ENCODE measurements around the gene STRIT1.

Gene STRIT1

DNA sequence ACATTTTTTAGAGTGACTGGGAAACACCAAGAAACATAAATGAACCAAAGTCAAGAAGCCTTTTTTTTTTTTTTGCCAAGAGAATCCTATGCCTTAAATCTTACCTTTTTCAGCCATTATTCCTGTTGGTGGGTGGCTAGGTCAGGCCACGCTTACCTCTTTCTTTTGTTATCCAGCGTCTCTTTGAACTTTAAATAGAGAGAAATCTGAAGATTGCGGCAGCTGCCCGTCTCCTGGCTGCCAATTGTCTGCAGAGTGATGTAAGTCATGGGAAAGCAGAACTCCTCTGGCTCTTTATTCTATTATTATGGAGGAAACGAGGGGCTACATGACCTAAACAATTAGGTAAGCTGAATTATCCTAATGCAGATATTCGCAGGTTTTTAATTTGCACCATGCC is at the start of gene STRIT1:
Gene STRIT1, minus strand, starts transcription at position 168 of the 400 bp plus-strand sequence.
- peak in 1 of 3 donors; percentile 1 for DNase-seq

DNA sequence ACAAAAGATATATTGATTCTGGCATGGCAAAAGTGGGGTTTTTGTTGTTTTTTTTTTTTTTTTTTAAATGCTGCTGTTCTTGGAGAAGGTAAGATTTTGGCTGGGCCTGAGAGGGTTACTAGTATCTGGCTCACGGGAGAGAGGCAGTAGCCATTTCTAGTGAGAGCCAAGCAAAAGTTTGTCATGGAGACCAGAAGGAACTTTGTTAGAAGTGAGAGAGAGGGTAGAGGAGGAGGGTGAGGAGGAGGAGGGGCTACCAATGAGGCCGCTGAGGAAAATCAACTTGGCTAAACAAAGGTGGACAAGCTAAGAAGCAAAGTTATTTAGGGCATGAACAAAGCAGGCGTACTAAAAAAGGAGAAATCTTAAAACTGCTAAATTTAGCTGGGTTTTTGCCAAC is 48.9 kb upstream of the STRIT1 start:
- DNase-seq, result no peak

DNA sequence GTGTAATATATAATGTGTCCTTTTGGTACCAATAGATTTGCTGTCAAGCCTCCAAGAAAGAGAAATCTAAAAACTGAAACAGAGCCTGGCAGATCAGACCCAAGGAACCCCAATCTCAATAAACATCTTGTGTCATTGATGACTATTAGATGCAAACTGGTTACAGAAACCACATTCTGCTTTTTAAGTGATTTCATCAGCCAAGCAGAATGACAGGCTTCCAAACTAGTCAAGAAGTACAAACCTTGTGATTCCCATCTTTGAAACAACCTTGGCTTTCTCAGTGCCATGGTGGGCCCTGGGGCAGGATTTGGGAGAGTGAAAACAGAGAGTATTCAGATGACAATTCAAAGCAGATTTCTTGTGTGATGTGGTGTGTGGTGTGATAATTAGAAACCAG is 45.6 kb upstream of the STRIT1 start:
- DNase-seq, result no peak

DNA sequence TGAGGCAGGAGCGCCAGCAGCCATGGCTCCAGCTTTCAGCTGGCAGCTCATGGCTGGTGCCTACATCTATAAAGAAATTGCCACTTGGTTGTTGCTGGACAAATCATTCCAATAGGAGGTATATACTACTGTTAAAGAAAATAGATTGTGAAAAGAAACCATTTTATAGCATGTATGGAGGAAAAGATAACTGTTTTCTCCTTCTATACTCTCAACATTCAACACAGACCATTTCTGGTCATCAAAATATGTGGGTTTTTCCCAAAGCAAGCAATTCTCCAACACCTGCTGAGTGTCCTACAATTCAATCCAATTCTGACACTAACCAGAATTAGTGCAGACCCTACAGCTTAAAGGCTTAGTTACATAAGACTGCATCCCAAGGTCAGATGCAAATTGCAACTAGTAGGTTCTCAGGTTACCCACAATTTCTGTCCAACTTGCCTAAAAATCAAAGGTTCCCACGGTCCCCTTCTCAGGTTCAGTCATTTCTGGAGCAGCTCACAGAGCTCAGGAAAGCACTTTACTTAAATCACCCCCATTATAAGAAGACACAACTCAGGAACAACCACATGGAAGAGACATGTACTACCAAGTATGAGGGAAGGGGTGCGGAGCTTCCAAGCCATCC is 42.4 kb upstream of the STRIT1 start:
- no peak for DNase-seq

DNA sequence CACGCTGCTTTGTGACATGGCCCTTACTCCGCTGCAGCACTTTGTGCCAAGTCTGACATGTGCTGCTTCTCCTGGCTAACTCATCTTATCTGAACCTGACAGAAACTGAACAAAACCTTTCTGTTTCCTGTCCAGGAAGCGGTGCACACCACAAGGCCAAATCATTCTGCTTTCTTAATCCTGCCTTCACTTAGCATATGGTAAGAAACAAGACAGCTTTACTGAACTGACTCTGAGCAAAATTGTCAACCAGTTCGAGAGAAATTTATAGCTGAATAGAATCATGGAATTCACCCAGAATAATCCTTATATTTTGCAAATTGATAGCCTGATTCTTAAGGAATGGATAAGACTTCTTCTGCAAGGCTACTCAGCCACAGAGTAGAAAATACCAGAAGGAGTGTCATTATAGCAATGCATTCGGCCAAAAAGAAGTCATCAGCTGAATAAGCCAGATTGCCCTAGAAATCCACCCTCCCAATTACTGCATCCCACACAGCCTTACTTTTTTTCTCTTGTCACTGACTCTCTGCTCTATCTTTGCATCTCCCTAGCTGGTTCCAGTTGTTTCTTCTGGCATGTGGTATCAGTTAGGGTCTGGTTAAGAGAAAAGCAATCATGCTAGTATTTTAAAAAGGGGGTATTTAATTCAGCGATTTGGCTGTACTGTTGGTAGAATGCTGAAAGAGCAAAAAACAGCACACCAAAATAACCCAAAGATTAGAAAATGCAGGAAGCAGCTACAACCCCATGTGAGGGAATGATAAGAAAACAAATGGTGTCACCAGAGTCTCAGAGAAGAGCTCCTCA is 41.6 kb upstream of the STRIT1 start:
- DNase-seq, result no peak

DNA sequence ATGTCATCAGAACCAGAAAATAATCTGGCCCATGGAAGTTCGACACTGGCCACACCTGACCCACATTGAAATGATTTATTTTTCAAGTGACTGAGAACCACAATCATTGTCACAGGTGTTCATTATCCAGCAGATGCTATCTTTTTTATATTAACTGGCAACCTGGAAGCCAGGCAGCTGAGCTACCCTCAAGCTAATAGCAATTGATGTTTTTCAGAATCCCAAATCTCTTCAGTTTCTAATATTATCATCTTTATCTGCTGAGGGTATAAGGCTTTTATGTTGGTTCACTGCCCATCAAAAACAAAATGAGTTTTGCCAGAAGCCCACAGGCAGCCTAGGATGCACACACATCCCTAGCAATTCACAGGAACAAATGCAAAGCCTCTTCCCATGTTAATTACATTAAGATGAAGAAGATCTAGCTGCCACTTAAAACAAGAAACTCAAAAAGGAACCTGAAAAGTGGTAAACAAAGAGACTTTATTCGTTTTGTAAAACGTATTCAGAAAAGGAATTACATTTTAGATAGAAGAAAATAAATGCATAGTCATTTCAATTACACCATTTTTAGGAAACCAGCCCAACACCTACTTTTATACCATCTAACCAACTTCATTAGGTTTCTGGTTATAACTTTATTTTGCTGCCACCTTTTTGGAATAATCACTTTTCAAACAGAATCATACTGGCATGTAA is 40.9 kb upstream of the STRIT1 start:
- no peak for DNase-seq

DNA sequence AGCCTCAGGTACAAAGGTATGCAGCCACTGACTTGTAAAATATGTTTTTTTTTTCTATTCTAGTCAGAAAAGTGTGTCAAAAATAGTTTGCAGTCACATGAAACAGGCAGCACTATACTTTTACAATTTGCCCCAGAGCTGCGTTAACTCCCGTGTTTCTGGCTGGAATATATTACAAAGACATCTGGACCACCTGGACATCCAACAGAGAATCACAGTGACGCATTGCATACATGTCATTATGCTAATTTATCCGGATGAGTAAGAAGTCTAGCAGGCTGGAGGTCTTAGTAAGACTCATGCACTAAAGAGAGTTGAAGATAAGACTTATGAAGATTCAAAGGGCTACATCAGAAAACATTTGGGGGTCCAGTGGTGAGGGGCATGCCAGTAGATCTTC is 39.2 kb upstream of the STRIT1 start:
- DNase-seq, result no peak

DNA sequence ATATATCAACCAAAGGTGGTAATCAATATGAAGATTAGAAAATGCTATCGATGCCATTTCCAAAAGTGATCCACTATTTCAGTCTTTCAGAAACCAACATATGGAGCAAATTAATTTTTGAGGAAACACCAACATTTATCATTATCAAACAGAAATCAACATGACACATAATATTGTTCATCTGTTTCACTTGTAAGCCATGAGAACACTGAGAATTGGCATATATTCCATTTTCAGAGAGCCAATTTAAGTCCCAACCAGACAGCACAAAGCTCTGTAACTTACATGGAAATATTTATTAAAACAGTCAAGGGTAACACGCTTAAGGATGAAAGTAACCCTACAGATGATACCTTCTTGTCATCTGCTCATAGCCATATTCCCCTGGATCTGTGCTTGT is 37.6 kb upstream of the STRIT1 start:
- no peak for DNase-seq

DNA sequence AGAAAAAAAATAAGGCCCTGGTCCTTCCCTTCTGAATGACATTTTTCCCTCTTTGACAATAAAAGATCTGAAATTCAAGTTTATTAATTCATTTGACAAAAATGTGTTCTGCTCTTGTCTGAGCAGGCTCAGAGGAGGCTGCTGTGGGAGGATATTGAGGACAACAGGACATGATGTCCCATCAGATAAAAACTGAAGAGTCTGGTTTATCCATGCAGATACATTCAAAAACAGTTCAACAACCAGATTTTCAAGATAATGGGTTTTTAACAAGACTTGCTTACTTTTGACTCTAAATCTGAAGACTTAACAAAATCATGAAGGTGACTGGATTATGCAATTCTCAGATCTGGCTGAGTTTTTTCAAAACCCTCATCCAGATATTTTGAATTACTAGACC is 36.9 kb upstream of the STRIT1 start:
- DNase-seq, result no peak

DNA sequence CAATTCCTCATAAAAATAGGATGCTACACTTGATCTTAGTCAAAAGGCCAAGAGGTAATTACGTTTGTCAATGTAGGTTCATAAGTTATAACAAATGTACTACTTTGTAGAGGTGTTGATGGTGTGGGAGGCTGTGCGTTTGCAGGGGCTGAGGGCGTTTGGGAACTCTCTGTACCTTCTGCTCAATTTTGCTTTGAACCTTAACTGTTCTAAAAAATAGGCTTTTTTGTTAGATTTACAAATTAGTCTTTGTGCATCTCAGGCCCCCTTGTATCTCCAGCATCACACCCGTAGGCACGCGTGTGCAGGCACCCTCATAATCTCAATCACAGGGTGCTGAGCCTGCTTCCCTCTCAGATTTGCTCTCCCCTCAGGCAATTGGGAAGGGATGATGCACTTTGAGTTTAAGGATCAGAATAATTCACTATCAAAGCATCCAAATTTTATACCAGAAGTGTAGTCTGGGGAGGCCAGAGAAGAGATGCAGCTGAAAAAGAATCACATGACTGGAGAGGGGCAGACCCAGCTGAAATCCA is 36.1 kb upstream of the STRIT1 start:
- DNase-seq, result no peak

DNA sequence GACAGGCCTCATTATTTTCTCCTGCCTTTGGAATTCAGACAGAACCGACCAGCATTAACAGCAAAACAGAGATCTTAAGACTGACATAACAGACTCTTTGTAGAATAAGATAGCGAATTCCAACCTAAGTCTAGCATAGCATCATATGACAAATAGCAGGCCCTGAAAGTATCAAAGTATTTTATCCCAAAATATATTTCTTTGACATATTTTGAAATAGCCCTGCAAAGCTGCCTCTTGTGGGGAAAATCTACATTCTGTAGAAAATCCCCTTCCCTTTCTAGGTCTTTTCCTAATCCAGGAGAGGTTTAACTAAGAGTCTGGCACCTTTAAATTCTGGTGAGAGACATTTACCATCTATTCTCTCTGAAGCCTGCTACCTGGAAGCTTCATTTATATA is 34.4 kb upstream of the STRIT1 start:
- DNase-seq, result no peak

DNA sequence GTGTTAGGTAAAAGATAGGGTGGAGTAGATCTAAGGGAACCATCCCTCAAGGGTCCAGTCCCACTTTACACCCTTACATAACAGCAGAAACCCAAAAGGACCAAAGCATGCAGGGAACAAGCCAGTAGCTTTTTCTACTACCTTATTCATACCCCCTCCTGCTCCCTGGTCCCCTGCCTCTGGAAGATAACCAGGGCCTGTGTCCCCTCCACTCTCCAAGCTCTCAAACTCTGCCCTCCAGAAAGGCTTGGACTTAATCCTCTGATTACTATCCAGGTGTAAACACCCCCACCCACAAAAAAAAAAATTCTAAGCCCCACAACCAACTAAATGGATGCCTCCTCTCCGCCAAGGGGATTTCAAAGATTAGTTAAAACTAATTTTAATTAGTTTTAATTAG is 33.9 kb upstream of the STRIT1 start:
- no peak for DNase-seq

DNA sequence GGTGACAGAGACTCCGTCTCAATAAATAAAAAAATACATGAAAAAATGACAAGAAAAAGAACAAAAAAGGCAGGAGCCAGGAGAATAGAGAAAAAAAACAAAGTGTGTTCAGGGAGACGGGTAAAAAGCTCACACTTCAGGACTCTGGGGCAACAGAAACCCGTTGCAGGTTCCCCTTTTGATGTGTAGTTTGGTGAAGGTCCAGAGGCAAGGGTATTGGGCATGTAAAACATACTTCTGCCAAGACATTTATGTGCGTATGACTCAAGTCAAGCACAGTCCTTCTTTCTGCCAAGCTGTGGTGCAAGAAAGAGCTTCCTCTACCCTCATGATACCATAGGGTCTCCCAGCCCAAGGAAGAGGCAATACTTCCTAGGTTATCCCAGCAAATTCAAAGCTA is 33.4 kb upstream of the STRIT1 start:
- DNase-seq, result peak in 1 of 3 donors; percentile 6

DNA sequence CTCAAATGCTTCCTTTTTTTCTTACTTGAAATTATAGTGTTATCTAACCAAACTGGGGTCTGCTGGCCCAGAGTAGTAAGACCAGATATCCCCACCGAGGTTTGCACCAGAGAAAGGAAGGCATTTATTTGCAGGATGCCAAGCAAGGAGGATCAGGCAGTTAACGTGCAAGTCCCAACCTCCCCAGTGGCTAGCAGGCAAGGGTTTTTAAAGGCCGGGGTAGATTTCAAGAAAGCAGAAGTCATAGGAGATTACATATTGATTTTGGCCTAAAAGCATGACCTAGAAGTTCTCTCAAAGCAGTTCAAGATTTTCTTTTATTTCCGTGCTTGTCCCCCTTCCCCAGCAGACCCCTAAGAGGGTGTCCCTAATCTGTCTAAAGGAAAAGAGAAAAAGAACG is 32.8 kb upstream of the STRIT1 start:
- DNase-seq, result no peak

DNA sequence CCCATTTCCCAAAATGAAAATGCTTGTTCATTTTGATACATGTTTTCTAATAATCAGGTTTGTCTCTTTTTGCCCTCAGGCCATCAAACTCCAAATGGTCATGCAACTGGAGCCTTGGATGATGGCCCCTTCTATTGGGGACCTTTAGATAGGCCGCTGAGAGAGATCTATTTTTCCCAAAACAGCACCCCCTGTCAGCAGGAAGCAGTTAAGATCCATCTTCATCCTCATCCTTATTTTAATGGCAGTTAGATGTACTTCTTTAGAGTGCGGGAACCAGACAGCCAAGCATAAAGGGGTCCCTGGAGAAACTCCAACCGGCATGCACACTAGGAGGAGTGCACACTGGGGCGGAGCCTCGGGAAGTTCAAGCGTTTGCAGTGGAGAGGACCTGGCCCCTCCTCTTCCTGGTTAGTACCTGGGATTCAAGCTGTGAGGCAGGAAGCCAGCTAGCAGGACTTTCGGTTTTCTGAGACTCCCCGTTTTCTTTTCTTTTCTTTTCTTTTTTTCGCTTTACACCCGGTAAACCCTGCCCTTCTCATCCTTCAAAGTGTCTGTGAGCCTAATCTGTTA is 31.9 kb upstream of the STRIT1 start:
- DNase-seq, result no peak

DNA sequence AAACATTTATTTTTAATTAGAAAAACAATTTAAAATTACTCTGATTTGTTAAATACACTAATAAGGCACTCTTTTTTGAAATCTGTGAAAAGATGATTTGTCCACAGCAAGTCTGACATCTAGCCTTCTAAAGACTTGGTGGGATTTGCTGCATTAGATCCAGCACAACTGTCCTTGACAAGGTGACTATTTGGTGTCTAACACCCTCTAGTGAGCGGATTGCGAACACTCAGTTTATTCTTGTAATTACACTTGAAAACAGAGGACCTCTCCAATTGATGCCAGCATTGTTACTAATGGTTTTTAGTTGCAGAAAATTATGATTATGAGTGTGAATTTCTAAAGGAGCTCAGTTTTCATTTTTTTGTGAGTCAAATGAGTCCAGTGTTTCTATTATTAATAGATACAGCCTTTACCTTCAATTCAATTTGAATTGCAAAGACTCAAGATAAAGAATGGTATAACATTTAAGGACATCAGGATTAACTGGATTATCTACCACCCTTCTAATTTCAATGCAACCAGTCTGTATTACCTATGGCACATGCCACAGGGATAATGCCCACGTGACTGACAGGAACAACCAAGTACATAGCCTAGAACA is 29.7 kb upstream of the STRIT1 start:
- DNase-seq, result peak; percentile 60 to 77 (median 77)

DNA sequence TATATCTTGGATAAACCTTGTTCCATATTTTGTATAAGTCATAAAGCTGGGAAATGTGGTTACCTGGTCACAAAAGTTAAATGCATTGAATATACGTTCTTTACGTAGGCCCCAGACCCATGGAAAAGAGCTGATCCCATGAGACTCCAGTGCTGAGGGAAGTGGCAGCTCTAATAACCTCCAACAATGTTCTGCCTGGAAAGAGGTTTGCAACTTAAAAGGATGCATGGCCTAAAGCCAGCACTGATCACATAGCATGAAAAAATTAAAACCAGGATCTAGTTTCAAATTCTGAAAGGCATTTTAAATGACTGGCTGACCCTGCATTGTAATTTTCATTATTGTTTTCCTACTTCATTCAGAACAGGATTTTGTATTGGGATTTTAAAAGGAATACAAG is 27.9 kb upstream of the STRIT1 start:
- DNase-seq, result no peak

DNA sequence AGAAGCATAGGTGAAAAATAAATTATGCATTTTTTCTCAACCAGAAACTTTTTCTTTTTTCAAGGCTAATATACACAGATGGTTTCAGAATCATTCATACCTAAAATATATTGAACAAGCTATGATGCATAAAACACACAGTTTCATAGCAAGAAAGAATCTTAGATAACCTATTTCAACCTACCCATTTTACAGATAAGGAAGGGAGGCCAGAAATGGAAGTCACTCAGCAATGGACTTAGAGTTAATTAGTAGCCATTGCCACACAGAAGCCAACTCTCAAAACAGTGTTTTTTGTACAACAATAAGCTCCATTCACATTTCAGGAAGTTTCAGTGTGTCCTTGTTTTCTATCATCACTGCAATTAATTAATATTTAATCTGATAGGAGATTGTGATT is 27.5 kb upstream of the STRIT1 start:
- DNase-seq, result no peak

DNA sequence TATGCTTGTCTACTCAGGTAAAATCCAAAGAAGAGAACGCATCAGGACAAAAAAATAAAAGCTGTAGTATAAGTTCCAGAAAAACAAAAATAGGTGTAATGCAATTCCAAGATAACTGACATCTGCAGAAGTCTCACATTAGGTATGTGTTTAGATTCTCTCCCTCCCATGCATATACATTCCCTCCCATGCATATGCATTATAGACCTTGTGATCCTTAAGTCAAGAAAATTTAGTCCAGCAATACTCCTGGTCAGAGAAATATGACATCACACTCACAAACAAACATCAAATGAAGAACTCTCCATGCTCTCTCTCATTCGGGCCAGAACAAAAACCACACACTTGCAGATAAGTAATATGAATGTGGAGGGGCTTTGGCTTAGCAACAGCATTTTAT is 25.3 kb upstream of the STRIT1 start:
- DNase-seq, result no peak

DNA sequence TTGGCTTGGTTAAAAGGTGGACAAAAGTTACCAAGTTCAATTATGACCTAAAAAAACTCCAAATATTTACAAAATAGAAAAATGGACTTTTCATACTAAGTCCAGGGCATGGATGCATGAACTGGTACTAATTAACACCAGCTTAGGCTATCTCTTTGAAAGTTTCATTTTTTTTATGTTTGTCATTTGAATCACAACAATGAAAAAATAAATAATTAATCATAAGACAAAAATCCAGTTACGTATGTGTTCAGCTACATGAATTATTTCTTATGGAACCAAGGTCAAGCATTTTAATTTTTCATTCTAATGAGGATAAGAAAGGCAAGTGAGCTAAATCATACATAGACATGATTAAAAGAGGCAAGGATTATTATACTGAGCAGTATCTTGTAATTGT is 23.7 kb upstream of the STRIT1 start:
- no peak for DNase-seq

DNA sequence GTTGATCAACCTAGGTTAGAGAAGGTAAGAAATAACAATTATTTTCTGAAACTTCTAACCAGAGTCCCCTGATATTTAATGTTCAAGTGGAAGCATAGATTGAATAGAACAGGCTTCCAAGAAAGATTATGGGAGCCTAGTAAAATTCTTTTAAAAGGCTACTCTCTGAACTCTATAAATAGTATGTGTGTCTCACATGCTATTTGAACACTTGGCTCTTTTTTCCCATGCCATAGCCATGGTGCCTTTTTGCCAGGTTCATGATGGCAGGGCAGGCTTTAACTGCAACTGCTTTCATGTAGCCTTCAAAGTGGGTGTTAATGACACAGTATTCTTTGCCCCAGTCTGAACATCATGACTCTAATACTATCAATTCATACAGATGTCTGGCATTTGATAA is 22.9 kb upstream of the STRIT1 start:
- DNase-seq, result no peak

DNA sequence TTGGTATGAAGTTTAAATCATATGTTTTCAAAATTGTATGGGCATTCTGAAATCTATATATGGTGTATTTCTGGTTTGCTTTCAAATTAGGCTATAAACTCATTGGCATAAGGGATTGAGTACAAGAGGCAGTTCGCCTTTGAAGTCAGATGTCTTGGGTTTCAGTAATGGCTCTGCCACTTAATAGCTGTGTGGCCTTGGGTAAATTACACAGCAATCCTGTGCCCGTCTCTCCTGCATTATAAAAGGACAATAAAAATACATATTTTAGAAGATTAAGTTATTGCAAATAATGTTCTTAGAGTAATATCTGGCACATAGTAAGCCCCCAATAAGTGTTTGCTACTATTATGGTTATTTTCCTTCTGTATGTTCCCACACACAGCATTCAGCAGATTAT is 20.4 kb upstream of the STRIT1 start:
- no peak for DNase-seq

DNA sequence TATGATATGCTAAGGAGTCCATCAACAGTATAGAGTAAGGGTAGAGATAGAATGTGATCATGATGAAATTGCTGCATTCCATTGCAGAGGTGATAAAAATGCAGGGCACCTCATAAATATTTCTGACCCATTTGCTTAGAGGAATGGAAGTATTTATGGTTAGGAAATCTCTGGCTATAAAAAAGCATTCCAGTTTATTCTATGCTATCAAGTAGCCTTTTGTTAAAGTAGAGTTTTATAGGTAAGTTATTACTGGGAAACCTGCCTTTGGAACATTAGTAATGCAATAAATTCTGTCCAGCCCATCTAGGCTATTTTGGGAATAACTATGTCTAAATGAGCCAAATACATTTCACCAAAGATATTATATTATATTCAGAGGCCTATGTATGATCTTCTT is 19.8 kb upstream of the STRIT1 start:
- DNase-seq, result no peak
